ENCODE data around the gene CFAP46.
"Not testable (repeated sequence)": the region's sequence is repeated elsewhere in the genome, so short reads cannot be mapped to it uniquely, and the experiment has no call there.

The CFAP46 gene

GRCh38 chr10:132898391-132899053 is 43.8 kb downstream of the CFAP46 start:
- Histone ChIP-seq H2AK5ac (ENCODE audit: low read depth, low read length) (peak overlapping the region; percentile 47), H3K14ac (ENCODE audit: low read length) (peak overlapping the region; percentile 38), H2AFZ (ENCODE audit: low read length) (no peak overlapping the region), H4K8ac (ENCODE audit: low read depth, low read length) (no peak overlapping the region), H3K4me1 (ENCODE audit: control insufficient read depth in 2 of 2, insufficient read depth in 1 of 2, low read depth in 1 of 2, low read length in 2 of 2) (no peaks in the 10 kb centered on the region), H3K36me3 (replicated peaks in 1 of 2; ENCODE audit: control insufficient read depth in 2 of 2, insufficient read depth in 2 of 2, low read length in 2 of 2) (no peaks in the 10 kb centered on the region), H2BK12ac (ENCODE audit: low read length) (no peak overlapping the region), H3K4me2 (ENCODE audit: insufficient read depth, low read length, poor library complexity, severe bottlenecking) (no peak overlapping the region), H2BK120ac (ENCODE audit: low read depth, low read length) (no peak overlapping the region), H4K91ac (ENCODE audit: low read depth, low read length, poor library complexity) (no peak overlapping the region), H3K18ac (ENCODE audit: low read length) (peak overlapping the region; percentile 28), H3K27ac (replicated peaks; ENCODE audit: low read length) (no peak overlapping the region), H3K9ac (ENCODE audit: low read depth, low read length, poor library complexity) (no peak overlapping the region), H2BK5ac (ENCODE audit: low read length) (peak overlapping the region; percentile 60), H3K4me3 (ENCODE audit: low read length in 2 of 2) (no peak overlapping the region), H3K27me3 (ENCODE audit: control insufficient read depth in 3 of 3, insufficient read depth in 3 of 3, low read depth in 1 of 3, low read length in 3 of 3) (peaks cover 0 to 42% (median 0%) of the 10 kb centered on the region in 3 experiments), H2BK15ac (ENCODE audit: low read length) (no peak overlapping the region), H3K9me3 (replicated peaks in 1 of 2; ENCODE audit: control insufficient read depth in 2 of 2, insufficient read depth in 1 of 2, low read depth in 1 of 2, low read length in 2 of 2) (peaks cover 3% of the 10 kb centered on the region in 2 donors), H3K23ac (ENCODE audit: low read depth, low read length, poor library complexity) (no peak overlapping the region), H3K4ac (ENCODE audit: low read length) (no peak overlapping the region), H3K79me1 (ENCODE audit: low read depth, low read length) (peaks cover 1% of the 10 kb centered on the region)
- no CpG with 5 or more reads among the region's 12 CpGs for WGBS, 2 donors (ENCODE audit: extremely low coverage in 2 of 2, insufficient read length in 2 of 2, insufficient replicate concordance in 1 of 2)
- no peak for DNase-seq (ENCODE audit: low spot score)

GRCh38 chr10:132897516-132898381 is 44.6 kb downstream of the CFAP46 start:
- H3K36me3 ChIP-seq (replicated peaks in 1 of 2; ENCODE audit: control insufficient read depth in 2 of 2, insufficient read depth in 2 of 2, low read length in 2 of 2) = no peaks in the 10 kb centered on the region
- peak overlapping the region; percentile 70 for H3K9ac ChIP-seq (ENCODE audit: low read depth, low read length, poor library complexity)
- H3K27me3 ChIP-seq (ENCODE audit: control insufficient read depth in 3 of 3, insufficient read depth in 3 of 3, low read depth in 1 of 3, low read length in 3 of 3) = peaks cover 0 to 39% (median 0%) of the 10 kb centered on the region in 3 experiments
- no peak overlapping the region for H2AFZ ChIP-seq (ENCODE audit: low read length)
- H2BK15ac ChIP-seq (ENCODE audit: low read length) = no peak overlapping the region
- H2BK12ac ChIP-seq (ENCODE audit: low read length) = peak overlapping the region; percentile 58
- peak overlapping the region; percentile 8 for H3K18ac ChIP-seq (ENCODE audit: low read length)
- H3K9me3 ChIP-seq (replicated peaks in 1 of 2; ENCODE audit: control insufficient read depth in 2 of 2, insufficient read depth in 1 of 2, low read depth in 1 of 2, low read length in 2 of 2) = peaks cover 3% of the 10 kb centered on the region in 2 donors
- no peak overlapping the region for H3K4ac ChIP-seq (ENCODE audit: low read length)
- peaks cover 1% of the 10 kb centered on the region for H3K79me1 ChIP-seq (ENCODE audit: low read depth, low read length)
- WGBS, 2 donors (ENCODE audit: extremely low coverage in 2 of 2, insufficient read length in 2 of 2, insufficient replicate concordance in 1 of 2) = no CpG with 5 or more reads among the region's 16 CpGs
- peak overlapping the region in 1 of 2 donors; percentile 9 for H3K4me3 ChIP-seq (ENCODE audit: low read length in 2 of 2)
- H3K23ac ChIP-seq (ENCODE audit: low read depth, low read length, poor library complexity) = no peak overlapping the region
- peak overlapping the region; percentile 56 for H3K14ac ChIP-seq (ENCODE audit: low read length)
- H4K91ac ChIP-seq (ENCODE audit: low read depth, low read length, poor library complexity) = no peak overlapping the region
- no peak overlapping the region for H3K27ac ChIP-seq (replicated peaks; ENCODE audit: low read length)
- H4K8ac ChIP-seq (ENCODE audit: low read depth, low read length) = no peak overlapping the region
- peak overlapping the region; percentile 63 for H2AK5ac ChIP-seq (ENCODE audit: low read depth, low read length)
- H3K4me2 ChIP-seq (ENCODE audit: insufficient read depth, low read length, poor library complexity, severe bottlenecking) = no peak overlapping the region
- peaks cover 0 to 2% of the 10 kb centered on the region in 2 donors for H3K4me1 ChIP-seq (ENCODE audit: control insufficient read depth in 2 of 2, insufficient read depth in 1 of 2, low read depth in 1 of 2, low read length in 2 of 2)
- no peak overlapping the region for H2BK5ac ChIP-seq (ENCODE audit: low read length)
- DNase-seq (ENCODE audit: low spot score) = no peak
- no peak overlapping the region for H2BK120ac ChIP-seq (ENCODE audit: low read depth, low read length)

- H4K8ac ChIP-seq (ENCODE audit: low read depth, low read length); H4K91ac ChIP-seq (ENCODE audit: low read depth, low read length, poor library complexity); H3K4me1 ChIP-seq (ENCODE audit: control insufficient read depth in 2 of 2, insufficient read depth in 1 of 2, low read depth in 1 of 2, low read length in 2 of 2); H2BK120ac ChIP-seq (ENCODE audit: low read depth, low read length); H2AK5ac ChIP-seq (ENCODE audit: low read depth, low read length); H3K9ac ChIP-seq (ENCODE audit: low read depth, low read length, poor library complexity); H2BK15ac ChIP-seq (ENCODE audit: low read length); DNase-seq (ENCODE audit: low spot score); H2BK5ac ChIP-seq (ENCODE audit: low read length); H3K79me1 ChIP-seq (ENCODE audit: low read depth, low read length); H2AFZ ChIP-seq (ENCODE audit: low read length); H2BK12ac ChIP-seq (ENCODE audit: low read length); H3K4me3 ChIP-seq (ENCODE audit: low read length in 2 of 2); H3K9me3 ChIP-seq (replicated peaks in 1 of 2; ENCODE audit: control insufficient read depth in 2 of 2, insufficient read depth in 1 of 2, low read depth in 1 of 2, low read length in 2 of 2); H3K23ac ChIP-seq (ENCODE audit: low read depth, low read length, poor library complexity); H3K18ac ChIP-seq (ENCODE audit: low read length); H3K14ac ChIP-seq (ENCODE audit: low read length); H3K4ac ChIP-seq (ENCODE audit: low read length); H3K36me3 ChIP-seq (replicated peaks in 1 of 2; ENCODE audit: control insufficient read depth in 2 of 2, insufficient read depth in 2 of 2, low read length in 2 of 2); H3K4me2 ChIP-seq (ENCODE audit: insufficient read depth, low read length, poor library complexity, severe bottlenecking); H3K27ac ChIP-seq (replicated peaks; ENCODE audit: low read length): not testable (repeated sequence)
- no CpG with 5 or more reads among the region's 6 CpGs for WGBS, 2 donors (ENCODE audit: extremely low coverage in 2 of 2, insufficient read length in 2 of 2, insufficient replicate concordance in 1 of 2)
- H3K27me3 ChIP-seq (ENCODE audit: control insufficient read depth in 3 of 3, insufficient read depth in 3 of 3, low read depth in 1 of 3, low read length in 3 of 3) = peaks cover 0 to 48% (median 0%) of the 10 kb centered on the region in 3 experiments
Observed at GRCh38 chr10:132893786-132894185, 48.6 kb downstream of the CFAP46 start.

- H2BK5ac ChIP-seq (ENCODE audit: low read length) = no peak overlapping the region
- H3K4ac ChIP-seq (ENCODE audit: low read length) = no peak overlapping the region
- no peaks in the 10 kb centered on the region for H3K36me3 ChIP-seq (replicated peaks in 1 of 2; ENCODE audit: control insufficient read depth in 2 of 2, insufficient read depth in 2 of 2, low read length in 2 of 2)
- H3K27me3 ChIP-seq (ENCODE audit: control insufficient read depth in 3 of 3, insufficient read depth in 3 of 3, low read depth in 1 of 3, low read length in 3 of 3) = peaks cover 0 to 45% (median 0%) of the 10 kb centered on the region in 3 experiments
- H2BK120ac ChIP-seq (ENCODE audit: low read depth, low read length) = no peak overlapping the region
- no peak overlapping the region for H3K14ac ChIP-seq (ENCODE audit: low read length)
- H3K23ac ChIP-seq (ENCODE audit: low read depth, low read length, poor library complexity) = no peak overlapping the region
- H2BK12ac ChIP-seq (ENCODE audit: low read length) = no peak overlapping the region
- H4K91ac ChIP-seq (ENCODE audit: low read depth, low read length, poor library complexity) = no peak overlapping the region
- WGBS, 2 donors (ENCODE audit: extremely low coverage in 2 of 2, insufficient read length in 2 of 2, insufficient replicate concordance in 1 of 2) = no CpG with 5 or more reads among the region's 9 CpGs
- no peak overlapping the region for H3K4me2 ChIP-seq (ENCODE audit: insufficient read depth, low read length, poor library complexity, severe bottlenecking)
- H3K9me3 ChIP-seq (replicated peaks in 1 of 2; ENCODE audit: control insufficient read depth in 2 of 2, insufficient read depth in 1 of 2, low read depth in 1 of 2, low read length in 2 of 2) = peaks cover 0 to 1% of the 10 kb centered on the region in 2 donors
- no peaks in the 10 kb centered on the region for H3K79me1 ChIP-seq (ENCODE audit: low read depth, low read length)
- no peak overlapping the region for H3K4me3 ChIP-seq (ENCODE audit: low read length in 2 of 2)
- H3K18ac ChIP-seq (ENCODE audit: low read length) = peak overlapping the region; percentile 82
- no peak overlapping the region for H3K27ac ChIP-seq (replicated peaks; ENCODE audit: low read length)
- no peak for DNase-seq (ENCODE audit: low spot score)
- peaks cover 0 to 2% of the 10 kb centered on the region in 2 donors for H3K4me1 ChIP-seq (ENCODE audit: control insufficient read depth in 2 of 2, insufficient read depth in 1 of 2, low read depth in 1 of 2, low read length in 2 of 2)
- H2AFZ ChIP-seq (ENCODE audit: low read length) = no peak overlapping the region
- H4K8ac ChIP-seq (ENCODE audit: low read depth, low read length) = no peak overlapping the region
- H3K9ac ChIP-seq (ENCODE audit: low read depth, low read length, poor library complexity) = no peak overlapping the region
- no peak overlapping the region for H2BK15ac ChIP-seq (ENCODE audit: low read length)
- no peak overlapping the region for H2AK5ac ChIP-seq (ENCODE audit: low read depth, low read length)
Observed at GRCh38 chr10:132893090-132893489, 49.3 kb downstream of the CFAP46 start.

All from neuronal stem cell (in vitro differentiated cells).